ENCODE measurements around the gene KCNQ1.

GRCh38 chr11:2761131-2762030 is 316.6 kb downstream of the KCNQ1 start:
- no peak for TF ChIP-seq CTCF (IDR thresholded peaks at IDR 0.05)
- no peak for TF ChIP-seq POLR2A (IDR thresholded peaks at IDR 0.05)
- no peak for TF ChIP-seq POLR2AphosphoS5 (IDR thresholded peaks at IDR 0.05)

Measured in sigmoid colon (tissue), 4 donors.